GM15510 (cell line): ENCODE measurements around the gene C16orf82.

Experiments
- POLR2A ChIP-seq: IDR thresholded peaks from 3 replicates; pipeline ENCODE4 v1.6.1; 2011; ENCODE audit warnings: borderline replicate concordance; ENCODE audit not compliant: insufficient read length; ENCODE audit errors: extremely low read depth

C16orf82 gene

DNA sequence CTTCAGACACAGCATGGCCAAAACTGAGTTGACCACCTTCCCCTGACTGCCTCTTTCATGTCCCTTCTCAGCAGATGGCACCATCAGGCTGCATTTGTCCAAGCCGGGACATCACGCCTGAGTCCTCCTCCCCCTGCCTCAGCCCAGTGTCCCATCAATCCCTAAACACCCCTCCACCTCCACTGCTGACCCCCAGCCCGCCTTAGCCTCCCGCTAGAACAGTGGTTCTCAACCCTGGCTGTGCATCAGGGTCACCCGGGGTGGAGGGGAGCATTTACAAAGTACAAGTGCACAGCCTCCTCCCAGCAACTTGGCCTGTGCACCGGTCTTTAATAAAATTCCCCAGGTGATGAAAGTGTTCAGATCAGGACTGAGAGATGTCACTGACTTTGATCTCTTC, 4.0 kb downstream of the C16orf82 start:
- TF ChIP-seq POLR2A, result no peak

DNA sequence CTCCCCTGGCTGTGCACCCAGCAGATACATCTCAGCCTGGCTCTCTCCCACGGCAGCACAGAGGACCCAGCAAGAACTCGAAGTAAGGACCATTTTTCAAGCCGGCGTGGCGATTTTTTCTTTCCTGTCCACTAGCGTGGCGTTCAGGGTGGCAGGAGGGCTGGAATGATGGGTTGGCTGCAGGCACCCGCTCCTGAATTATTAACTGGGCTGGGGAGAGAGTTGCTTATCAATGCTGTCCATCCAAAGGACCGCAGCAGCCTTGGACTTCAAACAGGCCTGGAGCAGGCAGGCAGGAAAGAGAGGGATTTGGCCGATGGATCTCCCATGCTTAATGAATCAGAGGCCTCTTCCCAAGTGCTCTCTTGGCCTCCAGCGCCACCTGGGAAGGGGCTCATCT, 7.0 kb downstream of the C16orf82 start:
- TF ChIP-seq POLR2A, result no peak

DNA sequence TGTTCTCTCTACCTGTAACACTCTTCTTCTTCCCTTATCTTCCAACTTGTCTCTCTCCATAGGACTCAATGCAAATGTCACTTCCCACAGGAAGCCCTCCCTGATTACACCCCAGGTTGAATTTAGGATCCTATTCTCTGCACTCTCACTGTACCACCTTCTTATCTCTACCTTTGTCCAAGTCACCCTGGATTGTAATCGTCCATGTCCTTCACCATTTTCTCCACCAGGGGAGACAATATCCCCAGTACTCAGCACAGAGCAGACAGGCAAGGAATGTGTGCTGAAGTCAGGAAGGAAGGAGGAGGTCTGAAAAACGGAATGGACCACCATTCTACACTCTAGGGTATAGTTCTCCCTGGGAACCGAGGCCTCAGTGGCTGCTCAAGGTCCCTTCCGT, 14.2 kb downstream of the C16orf82 start:
- TF ChIP-seq POLR2A, result no peak

DNA sequence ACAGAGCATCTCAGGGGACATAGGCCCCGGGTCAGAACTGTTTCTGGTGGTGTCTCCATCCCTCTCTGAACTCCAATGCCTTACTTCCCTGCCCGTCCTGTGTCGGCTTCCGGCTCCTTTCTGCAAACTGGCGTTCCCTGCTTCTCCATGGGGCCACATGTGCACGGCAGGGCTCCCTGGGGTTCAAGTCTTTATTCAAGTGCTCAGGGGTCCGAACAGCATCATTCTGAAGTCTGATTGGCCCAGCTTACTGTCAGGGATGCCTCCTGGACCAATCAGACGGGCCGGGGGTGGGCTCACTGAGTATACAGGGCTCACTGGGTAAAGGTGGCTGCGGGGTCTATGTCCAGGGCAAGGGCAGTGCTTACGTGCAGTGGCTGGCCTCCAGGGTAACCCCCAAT, 17.1 kb downstream of the C16orf82 start:
- TF ChIP-seq POLR2A, result no peak

DNA sequence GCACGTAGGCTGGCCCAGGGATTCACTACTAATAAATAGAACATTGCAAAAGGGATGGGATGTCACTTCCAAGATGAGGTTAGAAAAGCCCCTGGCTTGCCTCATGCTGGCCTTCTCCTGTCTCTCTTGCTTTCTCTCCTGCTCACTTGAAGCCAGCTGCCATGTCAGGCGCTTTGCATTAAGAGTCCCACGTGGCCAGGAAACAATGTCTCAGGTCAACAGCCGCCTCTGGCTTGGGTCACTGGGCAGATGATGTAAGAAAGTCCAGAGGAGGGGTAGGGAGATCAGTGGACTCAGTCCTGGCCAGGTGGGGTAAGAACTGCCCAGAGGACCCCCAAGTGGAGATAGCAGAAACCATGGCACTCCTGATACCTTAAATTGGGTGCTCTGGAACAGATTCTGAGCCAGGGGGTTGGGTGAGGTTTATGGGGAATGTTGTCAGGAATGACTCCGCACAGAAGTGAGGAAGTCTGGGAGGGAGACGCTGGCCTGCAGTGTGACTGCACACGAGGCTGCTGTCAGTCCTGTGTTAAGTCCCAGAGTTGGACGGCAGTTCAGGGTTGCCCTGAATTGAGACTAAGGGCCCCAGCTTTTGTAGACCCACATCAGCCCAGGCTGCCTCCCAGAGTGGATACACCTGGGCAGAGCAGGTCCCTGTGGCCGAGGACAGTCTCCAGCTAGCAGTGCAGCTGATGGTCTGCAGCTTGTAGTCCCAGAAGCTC, 17.7 kb downstream of the C16orf82 start:
- no peak for TF ChIP-seq POLR2A

DNA sequence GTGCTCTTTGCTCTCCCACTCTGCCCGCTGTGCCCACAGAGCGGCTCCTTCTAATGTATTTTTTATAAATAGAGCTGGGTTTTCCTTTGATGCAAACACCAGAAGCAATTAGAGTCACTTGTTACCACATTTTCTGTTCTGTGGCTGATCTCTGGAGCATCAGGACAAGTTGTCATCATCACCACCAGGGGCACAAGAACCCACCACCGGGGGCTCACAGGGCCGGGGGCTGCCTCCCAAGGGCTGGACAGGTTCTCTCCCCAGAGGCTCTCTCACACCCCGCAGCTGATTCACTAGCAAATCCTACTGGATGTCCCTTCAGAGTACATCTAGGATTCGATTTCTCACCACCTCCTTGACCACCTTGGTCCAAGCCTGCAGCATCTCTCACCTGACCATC, 18.5 kb downstream of the C16orf82 start:
- TF ChIP-seq POLR2A, result no peak

DNA sequence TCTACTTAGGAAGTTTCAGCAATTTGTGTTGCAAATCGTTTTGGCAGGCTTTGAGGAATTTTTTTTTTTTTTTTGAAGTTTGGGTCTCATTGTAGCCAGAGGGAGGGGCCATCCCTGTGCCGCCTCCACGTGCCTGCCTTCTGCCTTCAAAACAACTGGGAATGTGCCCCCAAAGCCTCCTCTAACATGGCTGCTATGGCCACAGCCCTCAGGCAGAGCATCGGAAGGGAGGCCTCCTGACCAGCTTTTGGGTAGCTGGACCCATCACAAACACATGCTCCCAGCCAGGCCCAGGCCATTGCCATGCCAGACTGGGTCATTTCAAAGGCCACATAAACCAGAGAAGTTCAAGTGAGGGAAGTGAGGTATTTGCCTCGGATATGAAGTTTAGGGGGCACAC, 21.5 kb downstream of the C16orf82 start:
- TF ChIP-seq POLR2A, result no peak

DNA sequence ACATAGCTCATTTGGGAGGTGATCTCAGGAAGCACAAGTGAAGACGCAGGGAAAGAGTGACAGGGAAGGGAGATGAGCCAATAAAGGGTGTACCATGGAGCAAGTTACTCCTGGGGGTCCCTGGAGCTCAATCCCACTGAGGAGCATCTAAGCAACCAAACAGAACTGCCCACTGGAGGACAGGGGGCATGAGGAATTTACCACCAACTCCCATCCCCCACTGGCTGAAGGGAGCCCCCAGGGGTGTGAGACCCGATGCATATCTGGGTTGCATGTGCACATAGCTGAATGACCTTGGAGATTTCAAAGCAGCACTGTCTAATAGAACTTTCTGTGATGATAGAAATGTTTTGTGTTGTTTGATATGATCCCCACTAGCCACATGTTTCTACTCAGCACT, 29.6 kb downstream of the C16orf82 start:
- no peak for TF ChIP-seq POLR2A

DNA sequence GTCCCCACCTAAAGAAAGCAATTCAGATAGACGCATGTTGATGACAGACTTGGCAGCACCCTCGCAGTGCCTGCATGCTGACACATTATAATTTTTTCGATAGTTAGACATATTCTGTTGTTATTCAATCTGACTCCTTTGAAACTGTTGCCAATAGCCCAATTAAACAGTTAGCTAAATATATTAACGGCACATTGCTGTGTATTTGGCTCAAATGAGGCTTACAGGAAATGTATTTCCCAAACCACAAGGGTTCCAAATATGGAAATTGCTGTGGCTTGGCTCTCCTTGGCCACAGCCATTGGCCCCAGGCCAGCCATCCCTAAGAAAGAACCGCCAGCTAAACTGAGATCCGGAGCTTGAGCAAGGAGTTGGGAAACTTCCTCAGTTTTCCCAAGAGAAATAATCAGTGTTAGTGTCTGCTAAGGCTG, 31.1 kb downstream of the C16orf82 start:
- TF ChIP-seq POLR2A, result no peak

DNA sequence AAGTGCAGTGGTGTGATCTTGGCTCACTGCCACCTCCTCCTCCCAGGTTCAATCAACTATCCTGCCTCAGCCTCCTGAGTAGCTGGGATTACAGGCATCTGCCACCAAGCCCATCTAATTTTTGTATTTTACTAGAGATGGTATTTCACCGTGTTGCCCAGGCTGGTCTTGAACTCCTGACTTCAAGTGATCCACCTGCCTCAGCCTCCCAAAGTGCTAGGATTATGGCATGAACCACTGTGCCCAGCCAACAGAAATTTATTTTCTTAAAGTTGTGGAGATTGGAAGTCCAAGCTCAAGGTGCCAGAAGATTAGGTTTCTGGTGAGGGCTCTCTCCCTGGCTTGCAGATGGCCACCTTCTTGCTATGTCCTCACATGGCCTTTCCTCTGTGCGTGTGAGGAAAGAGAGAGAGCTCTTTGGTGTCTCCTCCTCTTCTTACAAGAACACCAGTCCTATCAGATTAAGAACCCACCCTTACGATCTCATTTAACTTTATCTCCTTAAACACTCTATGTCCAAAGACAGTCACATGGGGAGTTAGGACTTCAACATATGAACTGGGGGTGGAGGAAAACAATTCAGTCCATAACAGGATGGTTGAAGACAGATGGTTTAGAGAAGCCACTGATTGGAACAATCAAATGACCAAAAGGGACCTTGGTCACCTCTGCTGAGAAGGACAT, 31.8 kb downstream of the C16orf82 start:
- TF ChIP-seq POLR2A, result no peak

DNA sequence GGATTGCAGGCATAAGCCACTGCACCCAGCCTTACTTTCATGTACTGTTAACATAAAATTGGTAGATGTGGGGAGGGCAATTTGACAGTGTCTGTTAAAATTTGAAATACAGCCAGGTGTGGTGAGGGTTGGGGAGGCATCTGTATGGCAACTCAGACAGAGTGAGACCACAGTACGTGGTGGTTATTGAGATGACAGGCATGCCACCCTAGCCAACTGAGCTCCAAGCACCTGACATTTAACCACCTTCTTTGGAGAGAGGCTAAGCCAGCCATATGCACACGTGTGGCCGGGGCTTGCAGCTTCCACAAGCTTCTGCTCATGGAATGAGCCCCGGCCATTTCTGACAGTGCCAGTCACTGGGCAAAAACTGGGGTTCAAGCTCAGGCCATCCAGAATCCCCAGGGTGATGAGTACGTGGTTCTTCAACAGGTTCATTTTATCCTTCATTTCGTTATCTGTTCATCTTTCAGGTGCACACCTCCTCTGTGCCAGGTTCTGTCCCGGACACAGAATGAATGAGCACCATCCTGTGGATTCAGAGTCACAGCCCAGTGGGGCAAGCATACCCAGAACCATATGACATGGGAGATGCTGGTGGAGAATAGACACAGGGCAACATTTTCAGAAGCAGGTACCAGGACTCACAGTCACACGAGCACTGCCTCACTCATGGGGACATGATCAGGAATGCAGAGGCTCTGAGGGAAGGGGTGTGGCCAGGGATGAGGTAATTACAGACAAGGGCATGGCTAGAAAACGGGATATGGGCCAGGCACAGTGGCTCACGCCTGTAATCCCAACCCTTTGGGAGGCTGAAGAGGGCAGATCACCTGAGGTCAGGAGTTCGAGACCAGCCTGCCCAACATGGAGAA, 36.2 kb downstream of the C16orf82 start:
- TF ChIP-seq POLR2A, result no peak

DNA sequence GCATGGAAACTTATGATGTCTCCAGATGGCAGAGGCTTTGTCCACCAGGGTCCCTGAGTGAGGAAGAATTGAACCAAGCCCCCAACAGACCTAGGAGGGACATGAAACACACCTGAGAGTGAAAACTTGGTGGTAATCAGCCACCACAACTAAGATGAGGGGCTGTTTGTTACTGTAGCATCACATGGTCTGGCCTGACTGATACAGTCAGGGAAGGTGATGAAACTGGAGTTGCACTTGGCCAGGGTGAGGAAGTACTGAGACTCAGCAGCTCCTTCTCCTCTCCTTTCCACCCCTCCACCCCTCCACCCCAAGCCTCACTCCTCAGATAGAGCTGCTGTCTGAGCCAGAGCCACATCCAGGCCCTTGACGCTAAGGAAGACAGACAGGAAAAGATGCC, 37.2 kb downstream of the C16orf82 start:
- no peak for TF ChIP-seq POLR2A

DNA sequence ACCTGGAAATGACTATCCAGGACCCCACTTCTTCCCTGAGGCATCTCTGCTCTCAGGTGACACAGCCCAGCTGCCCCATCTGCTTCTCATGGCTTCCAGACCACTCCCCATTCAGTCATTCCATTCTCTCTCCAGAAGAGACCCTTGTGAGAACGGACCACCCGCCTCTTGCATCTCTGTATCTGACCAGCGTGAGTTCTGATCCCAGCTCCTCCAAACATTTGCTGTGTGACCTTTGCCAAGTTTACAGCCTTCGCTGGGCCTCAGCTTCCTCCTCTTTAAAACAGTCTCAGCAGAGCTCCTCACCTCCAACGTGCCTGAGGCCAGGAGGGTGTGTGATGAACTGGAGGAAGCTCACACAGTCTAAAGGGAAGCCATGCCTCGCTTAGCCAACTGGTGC, 39.6 kb downstream of the C16orf82 start:
- TF ChIP-seq POLR2A, result no peak

DNA sequence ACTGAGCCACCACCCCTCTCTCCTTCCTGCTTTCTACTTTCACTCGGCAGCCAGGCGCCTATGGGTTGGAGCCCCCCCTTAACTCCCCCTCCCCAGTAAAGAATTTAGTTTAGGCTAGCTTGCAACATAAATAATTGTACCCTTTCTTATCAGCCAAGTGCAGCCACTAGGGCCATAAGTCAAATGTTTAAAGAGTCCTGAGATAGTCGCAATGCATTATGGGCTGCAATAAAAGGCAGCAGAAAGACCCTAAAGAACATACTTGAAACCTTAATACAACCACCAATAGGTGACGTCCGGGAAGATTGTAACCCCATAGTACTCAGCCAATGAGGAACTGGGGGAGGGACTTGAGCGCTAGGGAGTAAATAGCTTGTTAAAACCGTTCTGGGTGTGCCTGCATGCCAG, 40.5 kb downstream of the C16orf82 start:
- TF ChIP-seq POLR2A, result no peak

DNA sequence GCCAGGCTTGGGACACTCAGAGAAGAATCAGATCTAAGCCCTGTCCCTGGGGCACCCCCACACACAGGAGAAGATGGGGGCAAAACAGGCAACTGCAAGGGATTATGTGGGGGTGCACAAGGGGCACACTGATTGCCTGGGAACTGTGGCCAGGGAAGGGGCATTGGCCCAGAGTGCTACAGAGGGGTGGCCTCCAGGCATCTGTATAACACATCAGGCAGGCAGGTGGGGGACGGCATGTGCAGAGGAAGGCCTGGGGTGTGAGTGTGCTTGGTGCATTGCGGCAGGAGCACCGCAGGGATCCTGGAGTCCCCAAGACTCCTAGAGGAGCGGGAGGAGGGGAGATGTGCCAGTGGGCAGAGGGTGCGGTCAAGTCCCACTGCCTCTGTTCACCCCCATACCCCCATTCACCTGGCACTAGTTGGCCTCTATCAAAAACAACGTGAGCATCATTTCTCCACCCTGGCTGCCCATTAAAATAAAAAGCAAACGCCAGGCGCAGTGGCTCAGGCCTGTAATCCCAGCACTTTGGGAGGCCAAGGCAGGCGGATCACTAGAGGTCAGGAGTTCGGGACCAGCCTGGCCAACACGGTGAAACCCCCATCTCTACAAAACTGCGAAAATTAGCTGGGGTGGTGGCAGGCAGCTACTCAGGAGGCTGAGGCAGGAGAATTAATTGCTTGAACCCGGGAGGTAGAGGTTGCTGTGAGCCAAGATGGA, 41.5 kb downstream of the C16orf82 start:
- no peak for TF ChIP-seq POLR2A

DNA sequence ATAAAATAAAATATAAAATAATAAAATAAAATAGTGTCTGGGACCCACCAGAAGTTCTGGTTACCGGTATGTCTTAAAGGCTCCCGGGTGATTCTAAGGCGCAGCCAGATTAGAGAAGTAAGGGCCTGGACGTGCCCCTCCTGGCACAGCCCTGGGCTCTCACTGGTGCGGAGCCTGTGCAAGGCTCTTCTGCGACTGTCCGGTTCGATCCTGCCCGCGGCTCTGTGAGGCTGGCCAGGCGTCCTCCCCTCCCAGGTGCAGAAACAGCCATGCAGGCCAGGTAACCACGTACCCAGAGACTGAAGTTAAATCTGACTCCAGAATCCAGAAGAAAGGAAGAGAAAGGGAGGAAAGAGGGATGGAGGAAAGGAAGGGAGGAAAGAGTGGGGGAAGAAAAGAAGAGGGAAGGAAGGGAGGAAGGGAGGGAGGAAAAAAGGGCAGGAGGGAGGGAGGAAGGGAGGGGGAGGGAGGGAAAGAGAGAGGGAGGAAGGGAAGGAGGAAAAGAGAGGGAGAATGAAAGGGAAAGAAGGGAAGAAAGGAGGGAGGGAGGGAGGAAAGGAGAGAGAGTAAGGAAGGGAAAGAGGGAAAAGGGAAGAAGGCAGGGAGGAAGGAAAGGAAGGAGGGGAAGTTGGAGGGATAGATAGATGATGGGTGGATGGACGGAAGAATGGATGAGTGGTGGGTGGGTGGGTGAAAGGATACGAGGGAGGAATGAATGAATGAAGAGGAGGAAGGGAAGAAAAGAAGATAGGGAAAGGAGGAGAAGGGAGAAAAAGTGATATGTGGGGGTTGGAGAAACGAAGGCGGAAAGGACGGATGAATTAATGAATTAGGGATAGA, 42.3 kb downstream of the C16orf82 start:
- TF ChIP-seq POLR2A, result no peak
